Activated effector memory CD4-positive, alpha-beta T cell treated with anti-CD3 and anti-CD28 coated beads, Interleukin-2, amount 50 U/mL, for 16 hours (primary cell): ENCODE data around the gene GON7.

Experiments
- DNase-seq: peaks from one replicate; pipeline ENCODE4 v3.0.0-alpha.2; 2020

The GON7 gene

GRCh38 chr14:93155667-93156066 is 51.2 kb downstream of the GON7 start:
- no peak for DNase-seq

- no peak for DNase-seq
These were observed 53.7 kb downstream of the GON7 start for GRCh38 chr14:93153121-93153520.
